ENCODE measurements around the gene VDAC2. TPM values are rescaled to one million over a fixed set of nuclear protein-coding genes. Genes with fewer than 3 reads are reported as not detected.

The VDAC2 gene, protein sequence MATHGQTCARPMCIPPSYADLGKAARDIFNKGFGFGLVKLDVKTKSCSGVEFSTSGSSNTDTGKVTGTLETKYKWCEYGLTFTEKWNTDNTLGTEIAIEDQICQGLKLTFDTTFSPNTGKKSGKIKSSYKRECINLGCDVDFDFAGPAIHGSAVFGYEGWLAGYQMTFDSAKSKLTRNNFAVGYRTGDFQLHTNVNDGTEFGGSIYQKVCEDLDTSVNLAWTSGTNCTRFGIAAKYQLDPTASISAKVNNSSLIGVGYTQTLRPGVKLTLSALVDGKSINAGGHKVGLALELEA
- 100 to 1,000 TPM; 112 to 121 TPM for total RNA-seq

DNA sequence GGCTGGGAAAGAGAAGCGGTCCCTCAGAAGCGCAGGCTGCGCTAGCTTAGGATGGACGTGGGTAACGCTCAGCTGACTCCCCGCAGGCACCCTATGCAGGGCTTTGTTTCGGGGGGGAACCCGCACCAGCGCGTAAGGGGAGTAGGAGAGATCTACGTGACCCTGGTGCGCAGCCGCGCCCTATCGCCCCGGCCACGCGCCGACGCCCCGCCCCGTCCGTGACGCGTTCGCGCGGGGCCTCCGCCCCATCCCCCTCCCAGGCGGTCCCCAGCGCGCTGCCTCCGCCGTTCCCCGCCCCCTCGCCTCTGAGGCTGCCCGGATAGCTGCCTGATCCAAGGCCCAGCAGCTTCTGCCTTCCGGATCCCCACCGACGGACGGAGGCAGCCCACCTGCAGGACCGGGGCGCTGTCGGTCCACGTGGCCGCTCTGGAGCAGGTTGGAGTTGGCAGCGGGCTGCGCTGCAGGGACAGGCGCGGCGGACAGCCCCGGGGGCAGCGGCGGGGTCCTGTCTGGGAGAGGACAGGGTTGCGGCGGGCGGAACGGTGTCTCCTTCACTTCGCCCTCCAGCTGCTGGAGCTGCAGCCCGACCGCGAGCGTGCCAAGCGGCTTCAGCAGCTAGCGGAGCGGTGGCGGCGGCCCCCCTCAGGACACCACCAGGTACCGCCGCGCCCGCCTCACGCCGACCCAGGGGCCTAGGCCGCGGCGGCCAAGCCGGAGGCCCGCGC, at the start of gene VDAC2:
Gene VDAC2 (plus strand): TSS at position 515 of the 725 bp plus-strand sequence. CDS start 363 bp downstream, outside the sequence.
- intact Hi-C loops (cut with DNase I): loop anchor here (5.0 kb wide), 1 partner anchor 98 kb away; the partner anchor contains the start of gene SAMD8
- WGBS: under 1% methylated on average over 62 of the region's 80 CpGs
- Histone ChIP-seq H3K27ac (peak within 1 kb of the TSS; percentile 98 to 99), H3K27me3 (replicated peaks; ENCODE audit: insufficient read depth) (no peaks in the 10 kb centered on the region), H3K9me3 (no peaks in the 10 kb centered on the region), H3K4me1 (replicated peaks) (peaks cover 5% of the 10 kb centered on the region), H3K4me3 (peak within 1 kb of the TSS; percentile 96 to 100), H3K36me3 (no peaks in the 10 kb centered on the region)
- DNase-seq (ENCODE audit: low spot score): peak; percentile 86
- TF ChIP-seq POLR2A (IDR thresholded peaks at IDR 0.05) (peak; percentile 92), POLR2AphosphoS5 (IDR thresholded peaks at IDR 0.05) (peak; percentile 82)
- TF ChIP-seq, protein P1, sequence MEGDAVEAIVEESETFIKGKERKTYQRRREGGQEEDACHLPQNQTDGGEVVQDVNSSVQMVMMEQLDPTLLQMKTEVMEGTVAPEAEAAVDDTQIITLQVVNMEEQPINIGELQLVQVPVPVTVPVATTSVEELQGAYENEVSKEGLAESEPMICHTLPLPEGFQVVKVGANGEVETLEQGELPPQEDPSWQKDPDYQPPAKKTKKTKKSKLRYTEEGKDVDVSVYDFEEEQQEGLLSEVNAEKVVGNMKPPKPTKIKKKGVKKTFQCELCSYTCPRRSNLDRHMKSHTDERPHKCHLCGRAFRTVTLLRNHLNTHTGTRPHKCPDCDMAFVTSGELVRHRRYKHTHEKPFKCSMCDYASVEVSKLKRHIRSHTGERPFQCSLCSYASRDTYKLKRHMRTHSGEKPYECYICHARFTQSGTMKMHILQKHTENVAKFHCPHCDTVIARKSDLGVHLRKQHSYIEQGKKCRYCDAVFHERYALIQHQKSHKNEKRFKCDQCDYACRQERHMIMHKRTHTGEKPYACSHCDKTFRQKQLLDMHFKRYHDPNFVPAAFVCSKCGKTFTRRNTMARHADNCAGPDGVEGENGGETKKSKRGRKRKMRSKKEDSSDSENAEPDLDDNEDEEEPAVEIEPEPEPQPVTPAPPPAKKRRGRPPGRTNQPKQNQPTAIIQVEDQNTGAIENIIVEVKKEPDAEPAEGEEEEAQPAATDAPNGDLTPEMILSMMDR (IDR thresholded peaks at IDR 0.05): peak in 2 of 4 experiments; percentile 22 to 23

DNA sequence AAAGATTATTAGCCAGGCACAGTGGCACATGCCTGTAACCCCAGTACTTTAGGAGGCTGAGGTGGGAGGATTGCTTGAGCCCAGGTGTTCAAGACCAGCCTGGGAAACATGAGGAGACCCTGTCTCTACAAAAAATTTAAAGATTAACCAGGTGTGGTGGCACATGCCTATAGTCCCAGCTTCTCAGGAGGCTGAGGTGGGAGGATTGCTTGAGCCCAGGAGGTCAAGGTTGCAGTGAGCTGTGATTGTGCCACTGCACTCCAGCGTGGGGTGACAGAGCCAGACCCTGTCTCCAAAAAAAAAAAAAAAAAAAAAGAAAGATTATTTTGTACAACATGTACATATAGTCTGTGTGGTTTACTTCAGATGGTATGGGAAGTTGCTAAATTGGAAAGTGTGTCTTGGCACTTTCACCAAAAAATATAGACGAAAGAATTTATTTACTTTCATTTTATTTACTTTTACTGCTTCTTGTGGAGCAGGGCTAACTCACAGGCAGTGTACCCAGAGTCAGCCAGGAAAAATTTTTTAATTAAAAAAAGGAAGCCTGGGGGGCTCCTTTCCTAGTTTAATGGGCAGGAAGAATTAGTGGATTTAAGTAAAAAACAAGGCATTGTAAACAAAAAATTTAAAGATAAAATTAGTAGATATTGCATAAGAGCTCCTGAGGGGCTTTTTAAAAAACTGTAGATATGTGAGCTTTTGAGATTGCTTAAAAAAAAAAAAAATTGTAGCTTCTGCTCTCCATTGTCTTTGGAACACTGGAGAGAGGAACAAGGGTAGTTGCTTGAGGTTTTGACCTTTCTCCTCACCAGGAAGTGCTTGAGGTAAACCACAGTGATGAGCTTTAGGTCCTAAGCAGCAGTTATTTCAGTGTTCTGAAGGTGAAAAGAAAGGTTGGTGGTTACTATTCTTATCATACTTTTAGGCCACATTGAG, 44.6 kb upstream of the VDAC2 start:
- TF ChIP-seq, protein P1 (IDR thresholded peaks at IDR 0.05): no peak
- WGBS: 55% methylated on average over 2 of the region's 2 CpGs
- intact Hi-C loops (cut with DNase I): no loop called here
- H3K4me3 ChIP-seq: no peak overlapping the region
- no peak for DNase-seq (ENCODE audit: low spot score)
- no peaks in the 10 kb centered on the region for H3K4me1 ChIP-seq (replicated peaks)
- H3K27me3 ChIP-seq (replicated peaks; ENCODE audit: insufficient read depth): no peaks in the 10 kb centered on the region
- H3K27ac ChIP-seq: no peak overlapping the region
- no peaks in the 10 kb centered on the region for H3K9me3 ChIP-seq
- H3K36me3 ChIP-seq: no peaks in the 10 kb centered on the region

DNA sequence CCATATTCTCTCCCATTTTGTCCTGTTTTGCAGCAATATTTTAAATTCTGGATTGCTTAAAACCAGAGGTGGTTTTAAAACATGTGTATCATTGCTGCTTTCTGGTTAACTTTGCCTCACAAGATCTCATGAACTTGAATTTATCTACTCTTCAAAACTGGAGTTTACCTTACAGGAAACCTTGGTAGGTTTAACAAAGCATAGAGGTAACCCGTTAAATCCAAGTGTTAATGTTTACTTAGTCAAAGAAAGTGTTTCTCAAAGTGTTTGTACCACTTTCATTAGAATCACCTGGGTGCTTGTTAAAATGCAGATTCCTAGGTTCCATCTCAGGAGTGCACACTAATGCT, 44.0 kb upstream of the VDAC2 start:
- H3K27ac ChIP-seq: no peak overlapping the region
- H3K9me3 ChIP-seq: no peaks in the 10 kb centered on the region
- H3K27me3 ChIP-seq (replicated peaks; ENCODE audit: insufficient read depth): no peaks in the 10 kb centered on the region
- H3K4me1 ChIP-seq (replicated peaks): no peaks in the 10 kb centered on the region
- TF ChIP-seq POLR2A (IDR thresholded peaks at IDR 0.05) (no peak), POLR2AphosphoS5 (IDR thresholded peaks at IDR 0.05) (no peak)
- TF ChIP-seq, protein P1 (IDR thresholded peaks at IDR 0.05): no peak
- WGBS: 50% methylated on average over 1 of the region's 1 CpG
- intact Hi-C loops (cut with DNase I): no loop called here
- H3K4me3 ChIP-seq: no peak overlapping the region
- no peaks in the 10 kb centered on the region for H3K36me3 ChIP-seq
- DNase-seq (ENCODE audit: low spot score): no peak

DNA sequence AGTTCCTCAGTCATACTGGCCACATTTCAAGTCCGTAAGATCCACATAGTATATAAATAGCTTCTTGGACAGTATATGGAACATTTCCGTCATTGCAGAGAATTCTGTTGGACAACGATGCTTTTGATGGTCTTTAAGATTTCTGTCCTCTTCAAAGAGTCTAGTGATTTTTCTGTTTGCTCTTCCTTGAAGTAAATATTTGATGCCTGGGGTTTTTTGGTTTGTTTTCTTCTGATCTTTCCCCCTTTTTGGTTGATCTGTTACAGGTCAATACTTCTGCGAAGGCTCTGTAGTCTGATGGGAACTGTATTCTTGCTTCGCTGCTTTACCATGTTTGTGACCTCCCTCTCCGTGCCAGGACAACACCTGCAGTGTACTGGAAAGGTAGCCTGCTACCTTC, 42.3 kb upstream of the VDAC2 start:
- Histone ChIP-seq H3K27ac (no peak overlapping the region), H3K4me1 (replicated peaks) (no peaks in the 10 kb centered on the region), H3K36me3 (no peaks in the 10 kb centered on the region), H3K27me3 (replicated peaks; ENCODE audit: insufficient read depth) (no peaks in the 10 kb centered on the region), H3K4me3 (no peak overlapping the region), H3K9me3 (no peaks in the 10 kb centered on the region)
- TF ChIP-seq POLR2A (IDR thresholded peaks at IDR 0.05) (no peak), POLR2AphosphoS5 (IDR thresholded peaks at IDR 0.05) (no peak)
- TF ChIP-seq, protein P1 (IDR thresholded peaks at IDR 0.05): no peak
- 80% methylated on average over 6 of the region's 6 CpGs for WGBS
- no peak for DNase-seq (ENCODE audit: low spot score)
- intact Hi-C loops (cut with DNase I): no loop called here
